Suprapubic skin (tissue), 4 donors: ENCODE results near the gene CTBP2.

Experiments used
- EP300 ChIP-seq: sonication (generic); formaldehyde crosslinking; IDR thresholded peaks from one replicate; pipeline ENCODE4 v1.6.1; 2017; ENCODE audit warnings: antibody characterized with exemption
- POLR2A ChIP-seq, 2 donors: fragments of 450-650 bp; IDR thresholded peaks; one replicate each; pipeline ENCODE4 v1.6.1; 2017; ENCODE audit warnings: antibody characterized with exemption in 2 of 2, mild to moderate bottlenecking in 2 of 2, moderate library complexity in 2 of 2
- POLR2AphosphoS5 ChIP-seq, 3 donors: sonication (generic); formaldehyde crosslinking; IDR thresholded peaks; one replicate each; pipeline ENCODE4 v1.6.1; 2017; ENCODE audit warnings: antibody characterized with exemption in 3 of 3
- TF ChIP-seq, protein P1 (sequence below), 2 donors: fragments of 200-600 bp in 1 of 2; fragments of 450-650 bp in 1 of 2; sonication (generic) in 1 of 2; IDR thresholded peaks; one replicate each; pipeline ENCODE4 v1.5.1; 2016 to 2019; ENCODE audit warnings: antibody characterized with exemption in 2 of 2, mild to moderate bottlenecking in 1 of 2, moderate library complexity in 1 of 2

DNA sequence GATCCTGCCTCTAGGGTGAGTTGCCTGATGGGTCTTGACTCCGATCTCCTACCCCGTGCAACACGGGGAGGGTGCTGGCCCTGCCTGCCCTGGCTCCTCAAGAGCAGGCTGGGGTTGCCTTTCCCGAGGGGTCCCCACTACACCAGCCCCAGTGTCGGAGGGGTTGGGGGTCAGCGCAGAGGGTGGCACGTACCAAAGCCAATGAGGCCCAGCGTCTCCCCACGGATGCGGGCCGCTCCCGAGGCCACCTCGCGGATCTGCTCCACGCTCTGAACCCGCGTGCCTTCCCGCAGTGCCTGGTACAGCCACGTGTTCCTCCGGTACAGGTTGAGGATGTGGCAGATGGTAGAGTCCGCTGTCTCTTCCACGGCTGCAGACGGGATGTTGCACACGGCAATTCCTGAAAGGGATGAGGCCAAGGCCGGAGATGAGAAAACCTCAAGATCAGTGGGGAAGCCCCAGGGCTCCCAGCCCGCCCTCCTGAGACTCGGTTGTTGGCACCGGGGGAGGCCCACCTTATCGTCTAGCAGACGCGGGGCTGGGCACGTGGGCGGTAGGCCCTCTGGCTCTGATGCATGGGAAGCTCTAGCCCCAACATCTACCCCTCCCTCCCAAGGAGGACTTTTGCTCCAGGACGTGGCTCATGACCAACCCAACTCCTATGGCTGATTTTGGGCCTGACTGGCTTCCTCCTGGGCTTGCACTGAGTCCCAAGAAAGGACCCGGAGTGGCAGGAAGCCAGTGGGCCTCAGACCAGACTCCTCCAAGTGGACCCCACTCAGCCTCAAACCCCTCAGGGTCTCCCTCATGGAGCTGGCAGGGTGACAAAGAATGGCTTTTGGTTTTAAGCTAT is 162.4 kb downstream of the CTBP2 start:
- no peak for TF ChIP-seq POLR2A (IDR thresholded peaks at IDR 0.05)
- TF ChIP-seq, protein P1, sequence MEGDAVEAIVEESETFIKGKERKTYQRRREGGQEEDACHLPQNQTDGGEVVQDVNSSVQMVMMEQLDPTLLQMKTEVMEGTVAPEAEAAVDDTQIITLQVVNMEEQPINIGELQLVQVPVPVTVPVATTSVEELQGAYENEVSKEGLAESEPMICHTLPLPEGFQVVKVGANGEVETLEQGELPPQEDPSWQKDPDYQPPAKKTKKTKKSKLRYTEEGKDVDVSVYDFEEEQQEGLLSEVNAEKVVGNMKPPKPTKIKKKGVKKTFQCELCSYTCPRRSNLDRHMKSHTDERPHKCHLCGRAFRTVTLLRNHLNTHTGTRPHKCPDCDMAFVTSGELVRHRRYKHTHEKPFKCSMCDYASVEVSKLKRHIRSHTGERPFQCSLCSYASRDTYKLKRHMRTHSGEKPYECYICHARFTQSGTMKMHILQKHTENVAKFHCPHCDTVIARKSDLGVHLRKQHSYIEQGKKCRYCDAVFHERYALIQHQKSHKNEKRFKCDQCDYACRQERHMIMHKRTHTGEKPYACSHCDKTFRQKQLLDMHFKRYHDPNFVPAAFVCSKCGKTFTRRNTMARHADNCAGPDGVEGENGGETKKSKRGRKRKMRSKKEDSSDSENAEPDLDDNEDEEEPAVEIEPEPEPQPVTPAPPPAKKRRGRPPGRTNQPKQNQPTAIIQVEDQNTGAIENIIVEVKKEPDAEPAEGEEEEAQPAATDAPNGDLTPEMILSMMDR (IDR thresholded peaks at IDR 0.05) = no peak
- no peak for TF ChIP-seq EP300
- no peak for TF ChIP-seq POLR2AphosphoS5 (IDR thresholded peaks at IDR 0.05)
